PFSK-1 (cell line): Measurements from ENCODE around the gene GNG7.

Experiments
- FOXP2 ChIP-seq: optimal IDR thresholded peaks from 2 replicates; pipeline ENCODE3; 2011; ENCODE audit warnings: borderline replicate concordance, control low read depth, inconsistent platforms; ENCODE audit not compliant: insufficient read depth; ENCODE audit errors: extremely low read length, extremely low read depth
- POLR2AphosphoS5 ChIP-seq: IDR thresholded peaks from 2 replicates; pipeline ENCODE4 v1.6.1; 2012; ENCODE audit warnings: low read depth, mild to moderate bottlenecking, control low read depth, low read length, moderate library complexity
- SIN3A ChIP-seq: IDR thresholded peaks from 2 replicates; pipeline ENCODE4 v1.6.1; 2012; ENCODE audit warnings: mild to moderate bottlenecking, low read length, moderate library complexity, borderline replicate concordance; ENCODE audit not compliant: insufficient read depth
- TAF1 ChIP-seq: IDR thresholded peaks from 2 replicates; pipeline ENCODE4 v1.6.1; 2012; ENCODE audit warnings: low read length, control low read depth, borderline replicate concordance; ENCODE audit not compliant: insufficient read depth
- TF ChIP-seq, protein P1 (sequence below), 2 experiments: IDR thresholded peaks; 2 replicates each; pipeline versions ENCODE4 v1.6.1 to v1.8.0; 2011 to 2012; ENCODE audit warnings: low read depth in 2 of 2, low read length in 2 of 2, control low read depth in 1 of 2, inconsistent platforms in 1 of 2, mild to moderate bottlenecking in 1 of 2, moderate library complexity in 1 of 2; ENCODE audit not compliant: insufficient read depth in 1 of 2

GNG7 gene

DNA sequence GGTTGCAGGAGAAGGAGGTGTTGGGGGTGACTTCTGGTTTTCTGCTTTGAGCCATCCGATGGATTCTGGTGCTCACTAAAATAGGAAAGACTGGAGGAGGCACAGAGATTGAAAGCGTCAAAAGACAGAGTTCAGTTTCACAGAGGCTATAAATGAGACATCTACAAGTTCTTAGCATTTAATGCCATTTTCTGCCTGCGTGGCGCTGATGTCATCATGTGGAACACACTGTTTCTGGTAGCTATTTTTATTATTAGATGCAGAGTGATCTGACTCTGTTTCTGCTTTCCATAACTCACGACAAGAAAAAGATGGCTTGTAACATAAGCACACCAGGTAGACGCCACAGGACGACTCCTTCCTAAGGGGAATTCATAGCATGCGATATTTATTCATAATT, 40.6 kb upstream of the GNG7 start:
- TF ChIP-seq TAF1 = no peak
- TF ChIP-seq, protein P1, sequence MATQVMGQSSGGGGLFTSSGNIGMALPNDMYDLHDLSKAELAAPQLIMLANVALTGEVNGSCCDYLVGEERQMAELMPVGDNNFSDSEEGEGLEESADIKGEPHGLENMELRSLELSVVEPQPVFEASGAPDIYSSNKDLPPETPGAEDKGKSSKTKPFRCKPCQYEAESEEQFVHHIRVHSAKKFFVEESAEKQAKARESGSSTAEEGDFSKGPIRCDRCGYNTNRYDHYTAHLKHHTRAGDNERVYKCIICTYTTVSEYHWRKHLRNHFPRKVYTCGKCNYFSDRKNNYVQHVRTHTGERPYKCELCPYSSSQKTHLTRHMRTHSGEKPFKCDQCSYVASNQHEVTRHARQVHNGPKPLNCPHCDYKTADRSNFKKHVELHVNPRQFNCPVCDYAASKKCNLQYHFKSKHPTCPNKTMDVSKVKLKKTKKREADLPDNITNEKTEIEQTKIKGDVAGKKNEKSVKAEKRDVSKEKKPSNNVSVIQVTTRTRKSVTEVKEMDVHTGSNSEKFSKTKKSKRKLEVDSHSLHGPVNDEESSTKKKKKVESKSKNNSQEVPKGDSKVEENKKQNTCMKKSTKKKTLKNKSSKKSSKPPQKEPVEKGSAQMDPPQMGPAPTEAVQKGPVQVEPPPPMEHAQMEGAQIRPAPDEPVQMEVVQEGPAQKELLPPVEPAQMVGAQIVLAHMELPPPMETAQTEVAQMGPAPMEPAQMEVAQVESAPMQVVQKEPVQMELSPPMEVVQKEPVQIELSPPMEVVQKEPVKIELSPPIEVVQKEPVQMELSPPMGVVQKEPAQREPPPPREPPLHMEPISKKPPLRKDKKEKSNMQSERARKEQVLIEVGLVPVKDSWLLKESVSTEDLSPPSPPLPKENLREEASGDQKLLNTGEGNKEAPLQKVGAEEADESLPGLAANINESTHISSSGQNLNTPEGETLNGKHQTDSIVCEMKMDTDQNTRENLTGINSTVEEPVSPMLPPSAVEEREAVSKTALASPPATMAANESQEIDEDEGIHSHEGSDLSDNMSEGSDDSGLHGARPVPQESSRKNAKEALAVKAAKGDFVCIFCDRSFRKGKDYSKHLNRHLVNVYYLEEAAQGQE (IDR thresholded peaks at IDR 0.05; ENCODE audit: insufficient read depth in 1 of 2, low read depth in 2 of 2, low read length in 2 of 2) = no peak
- TF ChIP-seq SIN3A = no peak
- no peak for TF ChIP-seq FOXP2
- TF ChIP-seq POLR2AphosphoS5 = no peak

DNA sequence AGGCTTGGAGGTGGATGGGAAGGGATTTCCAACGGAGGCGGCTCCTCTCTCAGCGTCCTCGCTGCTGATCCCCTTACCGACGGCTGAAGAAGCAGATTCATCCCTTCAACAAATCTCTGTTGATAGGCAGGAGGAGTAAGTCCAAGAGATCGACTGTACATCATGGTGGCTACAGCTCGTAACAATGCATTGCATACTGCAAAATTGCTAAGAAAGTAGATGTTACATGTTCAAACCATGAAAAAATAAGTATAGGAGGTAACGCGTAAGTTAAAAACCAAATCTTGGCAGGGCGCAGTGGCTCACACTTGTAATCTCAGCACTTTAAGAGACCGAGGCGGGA, 37.8 kb upstream of the GNG7 start:
- TF ChIP-seq, protein P1 (IDR thresholded peaks at IDR 0.05; ENCODE audit: insufficient read depth in 1 of 2, low read depth in 2 of 2, low read length in 2 of 2) = no peak
- TF ChIP-seq POLR2AphosphoS5 (no peak), FOXP2 (no peak), SIN3A (no peak), TAF1 (no peak)

DNA sequence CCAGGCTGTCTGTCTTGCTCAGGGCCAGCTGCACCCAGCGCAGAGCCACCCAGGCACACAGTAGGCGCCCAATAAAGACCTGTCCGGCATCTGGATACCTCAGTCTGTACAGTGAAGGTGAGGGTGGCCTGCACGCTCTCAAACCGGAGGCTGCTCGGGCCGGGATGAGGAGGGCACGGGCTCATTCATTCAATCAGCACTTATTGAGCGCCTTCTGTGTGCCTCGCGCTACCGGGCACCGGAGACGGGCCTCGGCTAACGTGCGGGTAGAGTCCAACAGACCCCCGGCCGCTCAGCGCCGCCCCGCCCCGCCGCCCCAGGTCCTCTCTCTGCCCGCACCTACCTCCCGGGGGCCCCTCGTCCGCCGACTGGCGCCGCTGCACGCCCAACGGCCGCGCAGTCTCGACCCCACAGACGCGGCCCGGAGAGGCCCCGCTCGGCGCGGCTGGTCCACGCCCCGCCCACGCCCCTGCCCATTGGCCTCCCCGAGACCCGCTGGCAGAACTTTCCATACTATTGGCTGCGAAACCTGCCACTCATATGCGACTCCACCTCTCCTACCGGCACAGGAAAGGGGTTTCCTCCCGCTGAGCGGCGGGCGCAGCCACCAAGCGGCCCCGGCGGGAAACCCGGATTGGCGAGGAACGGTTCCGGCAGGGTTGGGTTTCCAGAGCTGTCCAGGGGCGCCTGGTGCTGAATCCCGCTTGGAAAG, 37.3 kb upstream of the GNG7 start, which contains the start of gene SLC39A3:
SLC39A3 (minus strand) TSS at position 416 of the 712 bp plus-strand sequence. CDS start 2,760 bp downstream, outside the sequence.
- TF ChIP-seq, protein P1 (IDR thresholded peaks at IDR 0.05; ENCODE audit: insufficient read depth in 1 of 2, low read depth in 2 of 2, low read length in 2 of 2) = peak; percentile 99 to 100
- TF ChIP-seq TAF1 (no peak), POLR2AphosphoS5 (peak; percentile 48; the same call in 1 of the 2 replicates), FOXP2 (peak; percentile 41), SIN3A (peak; percentile 99)

DNA sequence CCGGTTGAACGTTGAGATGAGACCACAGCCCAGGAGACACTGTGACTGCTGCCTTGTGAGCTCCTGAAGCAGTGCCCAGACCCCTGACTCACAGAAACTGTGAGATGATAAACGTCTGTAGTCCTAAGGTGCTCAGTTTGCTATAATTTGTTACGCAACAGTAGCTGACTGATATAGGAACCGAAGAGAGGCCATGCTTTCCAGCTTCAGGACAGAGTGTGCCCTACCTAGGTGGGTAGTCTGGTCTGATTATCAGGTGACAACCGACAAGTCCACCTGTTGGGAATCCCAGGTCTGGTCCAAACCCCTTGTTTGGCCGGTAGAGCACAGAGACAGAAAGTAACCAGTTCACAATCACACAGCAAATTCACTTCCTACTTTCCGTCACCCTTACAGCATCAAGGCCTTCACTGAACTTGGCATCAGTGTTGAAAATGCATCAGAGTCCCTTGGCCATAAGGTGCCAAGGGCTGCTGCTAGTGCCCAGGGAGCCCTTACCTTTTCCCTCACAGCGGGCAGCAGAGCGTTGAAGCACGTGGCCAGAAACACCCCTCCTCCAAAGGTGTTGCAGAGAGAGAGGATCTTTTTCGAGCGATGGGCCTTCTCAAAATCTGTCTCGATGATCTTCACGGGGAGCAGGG, 34.2 kb upstream of the GNG7 start:
- TF ChIP-seq TAF1 (no peak), SIN3A (no peak), POLR2AphosphoS5 (no peak), FOXP2 (no peak)
- TF ChIP-seq, protein P1 (IDR thresholded peaks at IDR 0.05; ENCODE audit: insufficient read depth in 1 of 2, low read depth in 2 of 2, low read length in 2 of 2) = no peak
